Loucy (cell line): Measurements from ENCODE around the gene TMEM132D.

Source experiments
- H2AFZ ChIP-seq: fragments of 200-600 bp; sonication (generic); 2 replicates; pipeline ENCODE4 v1.6.0; 2016; ENCODE audit warnings: antibody characterized with exemption, mild to moderate bottlenecking, low read length, moderate library complexity
- H3F3A ChIP-seq: fragments of 200-600 bp; 2 replicates; pipeline ENCODE4 v1.6.0; 2016; ENCODE audit warnings: antibody characterized with exemption, low read depth, mild to moderate bottlenecking
- H3K27me3 ChIP-seq: fragments of 200-600 bp; sonication (generic); 2 replicates; pipeline ENCODE4 v1.6.1; 2014; ENCODE audit warnings: low read length, mild to moderate bottlenecking; ENCODE audit not compliant: insufficient read depth, poor library complexity, severe bottlenecking
- H3K36me3 ChIP-seq: fragments of 200-600 bp; sonication (generic); 2 replicates; pipeline ENCODE4 v1.6.1; 2016; ENCODE audit warnings: low read length; ENCODE audit not compliant: insufficient read depth
- H3K4me1 ChIP-seq: fragments of 200-600 bp; sonication (generic); 2 replicates; pipeline ENCODE4 v1.5.1; 2014; ENCODE audit warnings: low read length, mild to moderate bottlenecking; ENCODE audit not compliant: insufficient read depth, poor library complexity, severe bottlenecking
- H3K4me2 ChIP-seq: fragments of 200-600 bp; sonication (generic); 2 replicates; pipeline ENCODE4 v1.6.0; 2014; ENCODE audit warnings: antibody characterized with exemption, low read length, low read depth, mild to moderate bottlenecking; ENCODE audit not compliant: poor library complexity, severe bottlenecking
- H3K4me3 ChIP-seq: fragments of 200-600 bp; sonication (generic); 2 replicates; pipeline ENCODE4 v1.5.1; 2014; ENCODE audit warnings: low read length, mild to moderate bottlenecking, mixed read lengths; ENCODE audit not compliant: poor library complexity, severe bottlenecking
- H3K79me2 ChIP-seq: fragments of 200-600 bp; sonication (generic); 2 replicates; pipeline ENCODE4 v1.6.1; 2014; ENCODE audit warnings: low read length; ENCODE audit not compliant: insufficient read depth
- H3K9ac ChIP-seq: fragments of 200-600 bp; sonication (generic); 2 replicates; pipeline ENCODE4 v1.6.0; 2014; ENCODE audit warnings: mild to moderate bottlenecking, low read depth, low read length, moderate library complexity; ENCODE audit not compliant: poor library complexity, severe bottlenecking
- H3K9me2 ChIP-seq: fragments of 200-600 bp; sonication (generic); replicated peaks from 2 replicates; pipeline ENCODE4 v1.6.1; 2016; ENCODE audit warnings: low read depth, low read length, mixed read lengths
- H3K9me3 ChIP-seq: fragments of 200-600 bp; sonication (generic); 2 replicates; pipeline ENCODE4 v1.6.1; 2014; ENCODE audit warnings: mild to moderate bottlenecking, antibody characterized with exemption, low read length, low read depth; ENCODE audit not compliant: insufficient read depth
- H4K20me1 ChIP-seq: fragments of 200-600 bp; sonication (generic); 2 replicates; pipeline ENCODE4 v1.6.0; 2014; ENCODE audit warnings: antibody characterized with exemption, low read length, mild to moderate bottlenecking; ENCODE audit not compliant: insufficient read depth, poor library complexity, severe bottlenecking
- CTCF ChIP-seq: fragments of 200-600 bp; sonication (generic); conservative IDR thresholded peaks from 2 replicates; pipeline ENCODE4 v1.5.1; 2014; ENCODE audit warnings: mild to moderate bottlenecking, antibody characterized with exemption, low read length
- EZH2phosphoT487 ChIP-seq: fragments of 200-600 bp; IDR thresholded peaks from 2 replicates; pipeline ENCODE4 v1.6.1; 2018; ENCODE audit warnings: antibody characterized with exemption, mild to moderate bottlenecking, moderate library complexity, borderline replicate concordance

Gene TMEM132D

GRCh38 chr12:129696926-129697325, 206.9 kb downstream of the TMEM132D start:
- no peak overlapping the region for H3K4me2 ChIP-seq
- H3K9me2 ChIP-seq: no peaks in the 10 kb centered on the region
- no peaks in the 10 kb centered on the region; the same call in 1 of the 2 replicates for H3K9me3 ChIP-seq
- no peak overlapping the region for H2AFZ ChIP-seq
- TF ChIP-seq EZH2phosphoT487 (no peak), CTCF (no peak)
- H3F3A ChIP-seq: no peaks in the 10 kb centered on the region
- H3K9ac ChIP-seq: no peak overlapping the region
- no peaks in the 10 kb centered on the region for H3K79me2 ChIP-seq
- H3K27me3 ChIP-seq: no peaks in the 10 kb centered on the region
- no peaks in the 10 kb centered on the region for H4K20me1 ChIP-seq
- H3K4me3 ChIP-seq: no peak overlapping the region
- H3K36me3 ChIP-seq: no peaks in the 10 kb centered on the region
- no peaks in the 10 kb centered on the region for H3K4me1 ChIP-seq

GRCh38 chr12:129696405-129696804, 207.4 kb downstream of the TMEM132D start:
- TF ChIP-seq CTCF (no peak), EZH2phosphoT487 (no peak)
- no peaks in the 10 kb centered on the region for H3K79me2 ChIP-seq
- no peak overlapping the region for H3K9ac ChIP-seq
- H4K20me1 ChIP-seq: no peaks in the 10 kb centered on the region
- H3K4me3 ChIP-seq: no peak overlapping the region
- H3F3A ChIP-seq: no peaks in the 10 kb centered on the region
- no peak overlapping the region for H2AFZ ChIP-seq
- no peaks in the 10 kb centered on the region; the same call in 1 of the 2 replicates for H3K9me3 ChIP-seq
- H3K4me2 ChIP-seq: no peak overlapping the region
- H3K4me1 ChIP-seq: no peaks in the 10 kb centered on the region
- H3K36me3 ChIP-seq: no peaks in the 10 kb centered on the region
- no peaks in the 10 kb centered on the region for H3K27me3 ChIP-seq
- no peaks in the 10 kb centered on the region for H3K9me2 ChIP-seq

- Histone ChIP-seq H4K20me1 (no peaks in the 10 kb centered on the region), H3K9me3 (no peaks in the 10 kb centered on the region; the same call in 1 of the 2 replicates), H3K36me3 (no peaks in the 10 kb centered on the region), H2AFZ (no peak overlapping the region), H3K79me2 (no peaks in the 10 kb centered on the region), H3K4me3 (no peak overlapping the region), H3K4me2 (no peak overlapping the region), H3K27me3 (no peaks in the 10 kb centered on the region), H3F3A (no peaks in the 10 kb centered on the region), H3K9ac (no peak overlapping the region), H3K4me1 (no peaks in the 10 kb centered on the region), H3K9me2 (no peaks in the 10 kb centered on the region)
- TF ChIP-seq CTCF (no peak), EZH2phosphoT487 (no peak)
Observed at GRCh38 chr12:129693731-129694130, 210.1 kb downstream of the TMEM132D start.
